DMS153 (cell line): ENCODE results near the gene OR5K3.
"Not testable (repeated sequence)": the region's sequence is repeated elsewhere in the genome, so short reads cannot be mapped to it uniquely, and the experiment has no call there.

Experiments used
- DNase-seq: peaks from one replicate; lab custom pipeline; 2025; lab: John Stamatoyannopoulos, UW

The OR5K3 gene, protein sequence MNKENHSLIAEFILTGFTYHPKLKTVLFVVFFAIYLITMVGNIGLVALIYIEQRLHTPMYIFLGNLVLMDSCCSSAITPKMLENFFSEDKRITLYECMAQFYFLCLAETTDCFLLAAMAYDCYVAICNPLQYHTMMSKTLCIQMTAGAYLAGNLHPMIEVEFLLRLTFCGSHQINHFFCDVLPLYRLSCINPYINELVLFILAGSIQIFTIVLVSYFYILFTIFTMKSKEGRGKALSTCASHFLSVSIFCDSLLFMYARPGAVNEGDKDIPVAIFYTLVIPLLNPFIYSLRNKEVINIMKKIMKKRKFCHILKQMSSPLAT

GRCh38 chr3:98390366-98390765 is at the start of gene OR5K3:
TSS of gene OR5K3 (plus strand) at chr3:98390666. CDS start at chr3:98390666, 0 bp downstream.
- DNase-seq = no peak

DNA sequence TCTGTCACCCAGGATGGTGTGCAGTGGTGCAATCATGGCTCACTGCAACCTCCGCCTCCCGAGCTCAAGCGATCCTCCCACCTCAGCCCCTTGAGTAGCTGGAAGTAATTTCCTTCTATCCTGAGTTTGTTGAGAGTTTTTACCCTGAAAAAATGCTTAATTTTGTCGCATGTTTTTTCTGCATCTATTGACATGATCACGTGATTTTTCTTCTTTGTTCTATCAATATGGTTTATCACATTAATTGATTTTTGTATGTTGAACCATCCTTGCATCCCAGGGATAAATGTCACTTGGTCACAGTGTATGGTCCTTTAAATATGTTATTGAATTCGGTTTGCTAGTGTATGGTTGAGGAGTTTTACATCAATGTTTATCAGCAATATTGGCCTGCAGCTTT is 48.7 kb upstream of the OR5K3 start:
- DNase-seq = no peak

GRCh38 chr3:98343647-98344507 is 46.6 kb upstream of the OR5K3 start:
- DNase-seq = no peak

GRCh38 chr3:98350082-98350481 is 40.4 kb upstream of the OR5K3 start:
- DNase-seq = no peak

DNA sequence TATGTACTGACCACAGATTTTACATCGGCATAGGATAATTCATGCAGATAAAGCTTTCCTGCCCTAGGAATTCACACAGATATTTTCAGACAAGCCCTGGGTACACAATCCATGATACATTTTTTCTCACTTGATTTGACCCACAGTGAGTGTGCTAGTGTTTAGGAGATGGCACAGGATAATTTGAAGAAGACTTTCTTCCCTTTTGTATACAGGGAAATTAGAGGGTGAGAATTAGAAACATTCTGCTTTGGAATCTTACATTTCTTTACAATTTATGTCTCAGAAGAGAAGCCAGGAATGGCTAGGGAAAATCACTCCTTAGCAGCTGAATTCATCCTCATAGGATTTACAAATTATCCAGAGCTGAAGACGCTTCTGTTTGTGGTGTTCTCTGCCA is 36.9 kb upstream of the OR5K3 start, which contains the start of gene OR5K4:
TSS of gene OR5K4 (plus strand) at position 301 of the 400 bp plus-strand sequence. CDS start at position 301, 0 bp downstream.
- DNase-seq = no peak

DNA sequence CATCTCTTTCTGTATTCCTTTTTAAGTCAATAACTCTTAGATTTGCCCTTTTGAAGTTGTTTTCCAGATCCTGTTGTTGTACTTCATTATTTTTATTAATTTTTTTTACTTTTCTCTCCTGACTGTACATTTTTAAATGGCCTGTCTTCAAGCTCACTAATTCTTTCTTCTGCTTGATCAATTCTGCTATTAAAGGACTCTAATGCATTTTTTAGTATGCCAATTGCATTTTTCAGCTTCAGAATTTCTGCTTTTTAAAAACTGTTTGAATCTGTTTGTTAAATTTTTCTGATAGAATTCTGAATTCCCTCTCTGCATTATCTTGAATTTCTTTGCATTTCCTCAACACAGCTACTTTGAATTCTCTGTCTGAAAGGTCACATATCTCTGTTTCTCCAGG is 31.2 kb upstream of the OR5K3 start:
- DNase-seq = no peak

DNA sequence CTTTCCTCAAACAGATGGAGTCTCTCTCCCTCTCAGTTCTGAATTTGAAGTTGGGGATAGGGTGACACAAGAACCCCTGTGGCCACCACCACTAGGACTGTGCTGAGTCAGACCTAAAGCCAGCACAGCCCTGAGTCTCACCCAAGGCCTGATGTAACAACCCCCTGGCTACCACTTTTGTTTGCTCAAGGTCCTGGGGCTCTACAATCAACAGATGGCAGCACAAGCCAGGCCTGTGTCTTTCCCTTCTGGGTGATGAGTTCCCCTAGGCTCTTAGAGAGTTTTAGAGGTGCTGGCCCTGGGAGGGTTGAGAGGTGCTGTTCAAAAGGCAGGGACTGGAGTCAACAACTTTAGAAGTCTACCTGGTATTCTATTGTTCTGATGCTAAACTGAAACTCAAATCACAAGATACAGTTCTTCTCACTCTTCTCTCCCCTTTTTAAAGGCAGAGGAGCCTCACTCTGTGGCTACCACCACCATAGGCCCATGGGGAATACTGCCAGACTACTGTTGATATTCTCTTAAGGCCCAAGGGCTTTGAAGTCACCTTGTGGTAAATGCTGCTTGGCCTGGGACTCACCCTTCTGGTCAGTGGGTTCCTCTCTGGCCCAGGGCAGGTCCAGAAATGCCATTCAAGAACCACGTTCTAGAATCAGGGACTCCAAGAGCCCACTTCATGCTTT is 30.3 kb upstream of the OR5K3 start:
- DNase-seq = no peak

- no peak for DNase-seq
Measured at GRCh38 chr3:98360681-98361080, 29.8 kb upstream of the OR5K3 start.

DNA sequence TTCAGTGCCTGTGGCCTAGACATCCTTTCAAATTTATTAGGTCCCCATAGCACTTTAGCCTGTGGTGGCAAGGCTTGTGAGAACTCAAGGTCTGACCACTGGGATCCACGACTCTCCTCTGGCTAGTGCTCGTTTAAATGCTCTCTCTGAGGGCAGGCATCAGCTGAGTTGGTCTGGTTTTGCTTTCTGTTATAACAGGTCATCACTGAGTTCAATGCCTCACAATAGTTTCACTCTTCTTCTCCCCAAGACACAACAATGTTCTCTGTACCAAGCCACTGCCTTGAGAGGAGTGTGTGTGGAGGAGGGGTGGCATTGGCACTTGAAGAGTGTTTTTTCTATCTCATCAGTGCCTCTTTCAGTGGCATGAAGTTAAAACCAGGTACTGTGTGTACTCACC is 29.2 kb upstream of the OR5K3 start:
- no peak for DNase-seq

DNA sequence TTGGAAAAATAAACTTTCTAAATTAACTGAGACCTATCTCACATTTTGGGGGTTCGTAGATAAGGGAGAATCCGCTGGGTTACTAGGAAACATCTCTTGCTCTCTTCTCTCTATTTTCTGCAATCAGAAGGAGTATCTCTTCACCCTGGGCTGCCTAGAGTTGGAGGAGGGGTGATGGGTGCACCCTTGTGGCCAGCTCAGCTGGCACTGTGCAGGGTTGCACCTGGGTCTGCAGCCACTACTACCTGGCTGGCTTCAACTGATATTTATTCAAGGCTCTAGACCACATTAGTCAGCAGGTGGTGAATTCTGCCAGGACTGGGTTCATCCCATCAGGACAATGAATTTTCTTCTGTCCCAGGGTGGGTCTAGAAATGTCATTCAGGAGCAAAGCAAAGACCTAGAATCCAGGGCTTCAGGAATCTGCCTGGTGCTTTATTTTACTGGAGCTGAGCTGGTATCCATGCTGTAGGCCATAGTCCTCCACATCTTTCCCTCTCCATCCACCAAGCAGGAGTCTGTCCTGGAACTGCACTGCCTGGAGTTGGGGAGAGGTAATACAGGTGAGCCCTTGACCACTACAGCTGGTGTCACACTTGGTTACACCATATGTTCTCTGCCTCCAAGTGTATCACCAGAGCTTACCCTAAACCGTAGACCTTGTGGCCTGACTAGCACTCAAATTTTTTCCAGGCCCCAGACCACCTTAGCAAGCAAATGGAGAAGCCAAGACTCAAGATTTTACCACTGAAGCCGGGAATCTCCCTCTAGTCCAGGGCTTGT is 22.8 kb upstream of the OR5K3 start:
- DNase-seq = no peak

DNA sequence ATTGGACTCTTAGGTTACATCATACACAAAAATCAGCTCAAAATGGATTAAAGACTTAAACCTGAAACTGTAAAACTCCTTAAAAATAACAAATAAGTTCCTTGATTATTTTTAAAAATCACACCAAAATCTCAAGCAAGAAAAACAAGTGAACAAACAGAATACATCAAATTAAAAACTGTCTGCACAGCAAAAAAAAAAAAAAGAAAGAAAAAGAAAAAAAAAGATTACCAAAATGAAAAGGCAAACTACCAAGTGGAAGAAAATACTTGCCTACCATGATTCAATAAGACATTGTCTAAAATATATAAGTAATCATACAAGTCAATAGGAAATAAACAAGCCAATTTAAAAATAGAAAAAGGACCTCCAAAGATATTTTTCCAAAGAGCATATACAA is 19.3 kb upstream of the OR5K3 start:
- no peak for DNase-seq

DNA sequence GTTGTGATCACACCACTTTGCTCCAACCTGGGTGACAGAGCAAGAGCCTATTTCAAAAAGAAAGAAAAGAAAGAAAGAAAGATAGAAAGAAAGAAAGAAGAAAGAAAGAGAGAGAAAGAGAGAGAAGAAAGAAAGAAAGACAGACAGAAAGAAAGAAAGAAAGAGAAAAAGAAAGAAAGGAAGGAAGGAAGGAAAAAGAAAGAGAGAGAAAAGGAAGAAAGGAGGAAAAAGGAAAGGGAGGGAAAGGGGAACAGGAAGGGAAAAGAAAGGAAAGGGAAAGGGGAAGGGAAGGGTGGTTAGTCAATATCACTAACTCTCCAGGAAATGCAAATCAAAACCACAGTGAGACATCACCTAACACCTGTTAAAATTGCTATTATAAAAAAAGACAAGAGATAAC is 18.6 kb upstream of the OR5K3 start:
- DNase-seq = no peak

- DNase-seq = no peak
Measured at GRCh38 chr3:98372445-98372844, 18.0 kb upstream of the OR5K3 start.

DNA sequence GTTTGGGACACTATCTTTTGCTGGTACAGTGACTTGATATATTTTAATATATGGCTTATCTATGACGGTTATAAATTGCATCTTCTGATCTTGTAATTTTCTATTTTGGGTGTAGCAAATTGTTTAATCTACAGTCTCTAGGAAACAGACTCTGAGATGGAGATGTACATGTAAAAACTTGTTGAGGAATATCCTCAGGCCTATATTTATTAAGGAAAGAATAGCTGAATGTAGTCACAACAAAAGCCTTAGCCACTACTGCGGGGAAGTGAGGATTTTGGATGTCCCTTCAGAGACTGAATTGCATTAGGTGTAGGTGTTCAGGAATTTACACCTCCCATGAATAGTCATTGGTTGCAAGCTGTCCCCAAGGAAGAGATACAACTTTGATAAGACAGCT is 13.8 kb upstream of the OR5K3 start:
- DNase-seq = no peak

DNA sequence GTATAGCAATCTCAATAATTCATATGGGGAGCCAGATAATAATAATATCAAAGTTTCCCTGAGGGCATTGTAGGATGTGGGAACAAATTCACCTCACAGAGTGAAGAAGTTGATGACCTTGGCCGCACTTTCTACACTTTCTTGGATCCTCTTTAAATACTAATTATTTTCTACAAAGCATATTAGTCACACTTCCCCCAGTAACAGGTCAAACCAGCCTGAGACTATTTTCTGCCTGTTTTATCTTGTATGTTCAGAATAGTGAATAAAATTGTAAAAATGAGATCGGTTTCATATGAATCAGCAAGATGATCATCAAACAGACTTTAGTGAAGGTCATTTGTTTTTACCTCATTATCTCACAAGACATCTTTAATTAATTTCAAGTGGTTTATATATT is 2.3 kb upstream of the OR5K3 start:
- no peak for DNase-seq

GRCh38 chr3:98395101-98395500 is 4.6 kb downstream of the OR5K3 start:
- DNase-seq = no peak

DNA sequence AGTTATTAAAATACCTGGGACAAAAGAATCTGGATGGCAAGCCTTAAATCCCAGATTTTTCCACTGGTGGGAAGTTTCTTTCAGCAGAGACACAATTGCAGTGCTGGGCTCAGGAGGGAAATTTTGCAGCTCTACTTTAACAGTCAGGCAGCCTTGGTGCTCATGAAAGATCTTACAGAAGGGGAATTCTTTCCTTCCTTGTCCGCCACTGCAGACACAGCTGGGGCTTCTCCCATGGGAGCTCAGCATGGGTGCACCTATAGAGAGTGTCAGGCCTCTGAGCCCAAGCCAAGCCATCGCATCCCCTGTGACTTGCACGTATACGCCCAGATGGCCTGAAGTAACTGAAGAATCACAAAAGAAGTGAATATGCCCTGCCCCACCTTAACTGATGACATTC is 6.0 kb downstream of the OR5K3 start:
- not testable (repeated sequence) for DNase-seq

GRCh38 chr3:98398513-98398912 is 8.0 kb downstream of the OR5K3 start:
- no peak for DNase-seq

GRCh38 chr3:98402507-98402906 is 12.0 kb downstream of the OR5K3 start:
- DNase-seq = no peak

DNA sequence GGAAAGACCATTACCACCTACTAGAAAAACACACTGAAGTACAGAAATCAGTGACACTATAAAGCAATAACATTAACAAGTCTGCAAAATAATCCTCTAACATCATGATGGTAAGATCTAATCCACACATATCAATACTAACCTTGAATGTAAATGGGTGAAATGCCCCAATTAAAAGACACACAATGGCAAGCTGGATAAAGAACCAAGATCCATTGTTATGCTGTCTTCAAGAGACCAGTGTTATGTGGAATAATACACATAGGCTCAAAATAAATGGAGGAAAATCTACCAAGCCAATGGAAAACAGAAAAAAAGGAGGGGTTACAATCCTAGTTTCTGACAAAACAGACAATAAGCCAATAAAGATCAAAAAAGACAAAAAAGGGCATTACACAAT is 13.5 kb downstream of the OR5K3 start:
- no peak for DNase-seq

- no peak for DNase-seq
Measured at GRCh38 chr3:98406034-98406433, 15.6 kb downstream of the OR5K3 start.

GRCh38 chr3:98432575-98432974 is 42.1 kb downstream of the OR5K3 start:
- no peak for DNase-seq
